NCI-H128 (cell line): ENCODE measurements around the gene IGFL3.
A peak's percentile ranks its signal among the peaks of the same experiment; 100 is the strongest.
"Not testable (repeated sequence)": the region's sequence is repeated elsewhere in the genome, so short reads cannot be mapped to it uniquely, and the experiment has no call there.

Source experiments
- DNase-seq: peaks from one replicate; lab custom pipeline; 2025; ENCODE audit not compliant: unreplicated experiment; lab: John Stamatoyannopoulos, UW

Gene IGFL3

DNA sequence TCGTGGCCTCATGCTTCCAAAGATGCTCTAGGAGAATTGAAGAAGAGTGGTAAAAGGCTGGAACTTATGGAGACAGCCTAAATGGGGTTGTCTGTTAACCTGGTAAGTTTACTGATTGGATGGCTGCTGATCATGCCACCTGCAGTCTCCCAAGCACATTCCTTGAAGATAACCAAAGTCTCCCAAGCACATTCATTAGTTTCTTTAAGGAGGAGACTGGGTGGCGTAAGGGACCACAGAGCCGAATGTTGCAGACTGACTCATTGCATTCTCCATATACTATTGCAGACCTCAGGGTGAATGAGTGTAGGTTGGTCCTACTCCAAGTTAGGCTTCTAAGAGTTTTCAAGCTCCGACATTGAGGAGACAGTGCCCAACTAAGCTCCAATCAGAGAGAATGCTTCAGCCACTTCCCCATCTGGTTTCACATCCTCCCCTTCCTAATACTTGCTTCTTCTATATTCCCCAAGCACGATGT, at the start of gene IGFL3:
Gene IGFL3 (minus strand): TSS at position 51 of the 478 bp plus-strand sequence. CDS start 39 bp downstream, at position 12.
- no peak for DNase-seq

GRCh38 chr19:46173886-46174480, 49.5 kb upstream of the IGFL3 start:
- no peak for DNase-seq

DNA sequence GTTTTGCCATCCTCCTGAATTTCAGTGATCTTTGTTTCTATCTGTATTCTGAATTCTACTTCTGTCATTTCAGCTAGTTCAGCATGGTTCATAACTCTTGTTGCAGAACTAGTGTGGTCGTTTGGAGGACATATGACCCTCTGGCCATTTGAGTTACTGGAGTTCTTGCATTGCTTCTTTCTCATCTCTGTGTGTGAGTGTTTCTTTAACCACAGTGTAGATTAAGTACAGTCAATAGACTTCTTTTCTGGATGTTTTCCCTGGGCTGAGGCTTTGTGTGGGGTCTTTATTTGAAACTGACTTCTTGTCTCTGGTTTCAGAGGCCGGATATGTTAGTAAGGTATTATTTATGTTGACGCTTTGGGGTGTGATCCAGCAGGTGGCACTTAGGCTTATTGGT, 38.2 kb upstream of the IGFL3 start:
- no peak for DNase-seq

GRCh38 chr19:46161642-46162257, 37.3 kb upstream of the IGFL3 start:
- not testable (repeated sequence) for DNase-seq

DNA sequence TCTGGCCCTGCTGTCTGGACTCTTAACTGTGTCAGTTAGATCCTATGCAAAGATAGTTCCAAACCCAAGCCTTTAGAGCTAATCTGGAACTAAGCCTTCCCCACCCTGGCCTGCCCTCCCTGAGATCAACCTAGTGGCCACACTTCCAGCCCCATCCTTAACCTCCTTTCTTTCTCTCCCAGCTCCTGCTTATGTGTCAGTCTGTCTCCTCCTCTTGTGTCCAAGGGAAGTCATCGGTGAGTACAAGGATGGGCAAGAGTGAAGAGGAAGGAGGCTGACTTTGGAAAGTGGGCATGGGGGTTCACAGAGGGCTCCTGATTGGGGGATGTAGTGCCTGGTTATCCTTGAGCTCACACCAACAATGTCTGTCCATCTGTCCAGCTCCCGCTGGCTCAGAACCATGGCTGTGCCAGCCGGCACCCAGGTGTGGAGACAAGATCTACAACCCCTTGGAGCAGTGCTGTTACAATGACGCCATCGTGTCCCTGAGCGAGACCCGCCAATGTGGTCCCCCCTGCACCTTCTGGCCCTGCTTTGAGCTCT, 35.8 kb upstream of the IGFL3 start:
- no peak for DNase-seq

DNA sequence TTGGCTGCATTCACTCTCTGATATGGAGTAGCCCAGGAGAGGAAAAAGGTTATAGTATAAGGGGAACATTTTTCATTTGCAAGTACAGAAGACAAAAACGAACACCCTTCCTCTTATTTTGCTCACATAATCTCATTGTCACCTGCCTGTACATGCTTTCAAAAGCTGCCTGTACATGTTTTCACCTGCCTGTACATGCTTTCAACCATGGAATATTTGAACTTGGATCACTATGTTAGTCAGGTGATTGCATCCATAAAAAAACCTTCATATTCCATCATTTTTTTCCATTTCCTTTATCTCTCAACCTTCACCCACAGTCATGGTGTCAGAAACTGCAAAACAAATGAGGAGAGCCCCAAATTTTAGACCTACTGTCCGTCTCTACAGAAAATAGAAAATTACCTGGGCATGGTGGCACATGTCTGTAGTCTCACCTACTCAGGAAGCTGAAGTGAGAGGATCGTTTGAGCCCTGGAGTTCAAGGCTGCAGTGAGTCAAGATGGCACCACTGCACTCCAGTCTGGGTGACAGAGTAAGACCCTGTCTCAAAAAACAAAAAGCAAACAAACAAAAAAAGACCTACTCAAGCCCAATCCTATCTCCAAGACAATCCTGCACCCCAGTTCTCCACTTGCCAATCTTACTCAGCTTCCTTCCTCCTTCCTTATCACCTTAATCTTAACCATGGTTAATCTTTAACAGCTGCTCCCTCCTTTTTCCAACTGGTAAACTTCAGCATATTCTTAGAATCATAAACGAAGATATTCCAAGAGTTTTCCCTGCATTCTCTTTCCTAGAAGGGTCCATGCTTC, 35.1 kb upstream of the IGFL3 start:
- DNase-seq: no peak

GRCh38 chr19:46155237-46155636, 30.7 kb upstream of the IGFL3 start:
- no peak for DNase-seq

DNA sequence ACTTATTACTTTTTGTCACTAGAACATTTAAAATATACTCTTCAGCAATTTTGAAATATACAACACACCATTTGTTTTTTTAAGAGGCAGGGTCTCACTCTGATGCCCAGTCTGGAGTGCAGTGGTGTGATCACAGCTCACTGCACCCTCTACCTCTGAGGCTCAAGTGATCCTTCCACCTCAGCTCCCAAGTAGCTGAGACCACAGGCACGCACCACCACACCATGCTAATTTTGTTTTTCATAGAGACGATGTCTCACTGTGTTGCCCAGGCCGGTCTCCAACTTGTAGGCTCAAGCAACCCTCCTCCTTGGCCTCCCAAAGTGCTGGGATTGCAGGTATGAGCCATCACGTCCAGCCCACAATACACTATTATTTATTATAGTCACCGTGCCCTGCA, 26.1 kb upstream of the IGFL3 start:
- no peak for DNase-seq

DNA sequence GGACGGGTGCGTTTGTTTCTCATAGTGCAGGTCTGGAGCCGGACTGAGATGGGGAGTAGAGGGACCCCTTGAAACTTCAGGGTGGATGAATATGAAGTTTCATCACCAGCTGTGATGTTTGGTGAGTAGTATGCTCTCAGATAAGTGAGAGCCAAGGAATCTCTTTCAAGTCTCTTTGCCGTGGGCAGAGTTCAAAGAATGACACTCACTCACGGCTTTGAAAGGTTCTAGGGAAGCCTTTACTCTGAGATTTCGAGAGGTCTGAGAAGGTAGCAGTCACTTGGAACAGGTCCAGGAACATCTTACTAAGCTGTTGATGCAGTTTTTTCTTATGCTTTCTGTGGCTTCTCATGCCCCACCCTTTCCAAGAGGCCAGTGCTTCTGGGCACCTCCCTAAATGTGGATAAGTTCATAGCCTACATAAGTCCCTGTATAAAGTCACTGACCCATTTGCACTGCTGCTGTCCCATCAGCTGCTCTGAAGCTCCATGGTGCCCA, 23.4 kb upstream of the IGFL3 start, which contains the start of gene IGFL2:
Gene IGFL2 (plus strand): TSS at position 448 of the 498 bp plus-strand sequence. CDS start 41 bp downstream, at position 489.
- DNase-seq: no peak

- no peak for DNase-seq
These were observed 22.8 kb upstream of the IGFL3 start for GRCh38 chr19:46147166-46147740.

GRCh38 chr19:46144756-46145155, 20.3 kb upstream of the IGFL3 start:
- no peak for DNase-seq

DNA sequence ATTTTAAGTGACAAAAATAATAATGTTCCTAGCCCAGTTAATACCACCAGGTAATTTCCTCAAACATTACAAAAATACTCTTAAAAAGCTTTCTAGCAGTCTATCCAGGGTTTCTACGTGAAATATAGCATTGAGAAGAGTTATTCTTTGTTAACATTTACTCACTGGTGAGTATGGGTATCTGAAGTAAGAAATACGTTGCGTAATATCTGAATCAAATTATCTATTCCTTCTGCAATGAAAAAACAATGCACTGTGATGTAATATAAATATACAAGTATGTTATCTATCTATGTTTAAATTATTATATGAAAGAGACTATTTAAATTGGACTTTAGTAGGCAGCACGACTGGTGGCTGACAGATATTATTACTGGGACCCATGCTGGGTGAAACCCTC, 17.8 kb upstream of the IGFL3 start:
- DNase-seq: no peak

DNA sequence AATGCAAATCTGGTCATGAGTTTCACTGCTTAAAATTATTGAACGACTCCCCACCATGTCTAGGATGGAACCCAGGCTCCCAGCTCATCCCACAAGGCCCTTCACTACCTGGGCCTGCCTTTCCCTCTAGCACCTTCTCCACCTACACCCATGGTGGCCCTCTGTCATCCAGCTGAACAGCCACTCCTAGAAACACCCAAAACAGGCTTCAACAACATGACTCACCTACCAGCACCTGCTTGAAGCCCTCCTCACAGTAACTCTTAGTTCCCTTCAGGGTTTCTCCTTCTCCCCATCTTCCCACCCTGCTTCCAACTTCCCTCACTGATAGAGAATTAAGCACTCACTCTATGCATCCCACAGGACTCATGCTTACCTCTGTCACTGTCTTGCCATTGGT, 16.9 kb upstream of the IGFL3 start:
- DNase-seq: no peak

DNA sequence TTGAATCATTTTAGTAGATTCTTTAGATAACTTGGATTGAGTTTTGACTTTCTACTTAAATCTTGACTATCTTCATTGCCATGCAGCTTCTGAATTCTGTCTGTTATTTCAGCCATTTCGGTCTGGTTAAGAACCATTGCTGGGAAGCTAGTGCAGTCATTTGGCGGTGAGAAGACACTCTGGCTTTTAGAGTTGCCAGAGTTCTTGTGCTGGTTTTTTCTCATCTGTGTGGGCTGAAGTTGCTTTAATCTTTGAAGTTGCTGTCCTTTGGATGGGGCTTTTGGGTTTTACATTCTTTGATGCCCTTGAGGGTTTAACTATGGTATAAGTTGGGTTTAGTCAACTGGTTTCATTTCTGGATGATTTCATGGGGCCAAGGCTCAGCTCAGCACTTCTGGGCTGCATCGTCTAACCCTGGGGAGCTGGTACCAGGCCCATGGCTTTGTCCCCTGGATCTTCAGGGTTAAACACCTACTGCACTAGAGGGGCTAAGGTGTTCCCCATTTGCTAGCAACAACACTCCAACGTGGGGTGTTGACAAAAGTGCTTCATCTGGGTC, 13.5 kb upstream of the IGFL3 start:
- DNase-seq: no peak

DNA sequence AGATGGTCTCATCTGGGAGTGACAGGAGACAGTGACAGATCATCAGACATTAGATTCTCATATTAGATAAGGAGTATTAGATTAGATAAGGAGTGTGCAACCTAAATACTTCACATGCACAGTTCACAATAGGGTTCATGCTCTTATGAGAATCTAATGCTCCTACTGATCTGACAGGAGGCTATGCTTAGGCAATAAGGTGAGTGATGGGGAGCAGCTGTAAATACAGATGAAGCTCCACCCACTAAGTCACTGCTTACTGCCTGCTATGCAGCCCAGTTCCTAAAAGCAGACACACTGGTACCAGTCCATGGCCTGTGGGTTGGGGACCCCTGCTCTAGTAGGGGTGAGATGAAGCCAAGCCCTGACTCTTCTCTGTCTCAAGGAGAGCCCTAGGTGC, 10.0 kb upstream of the IGFL3 start:
- DNase-seq: no peak

- DNase-seq: no peak
These were observed 9.3 kb upstream of the IGFL3 start for GRCh38 chr19:46133777-46134241.

- peak; percentile 33 for DNase-seq
These were observed 8.7 kb upstream of the IGFL3 start for GRCh38 chr19:46133101-46133627.

- DNase-seq: no peak
These were observed 8.1 kb upstream of the IGFL3 start for GRCh38 chr19:46132508-46133100.

DNA sequence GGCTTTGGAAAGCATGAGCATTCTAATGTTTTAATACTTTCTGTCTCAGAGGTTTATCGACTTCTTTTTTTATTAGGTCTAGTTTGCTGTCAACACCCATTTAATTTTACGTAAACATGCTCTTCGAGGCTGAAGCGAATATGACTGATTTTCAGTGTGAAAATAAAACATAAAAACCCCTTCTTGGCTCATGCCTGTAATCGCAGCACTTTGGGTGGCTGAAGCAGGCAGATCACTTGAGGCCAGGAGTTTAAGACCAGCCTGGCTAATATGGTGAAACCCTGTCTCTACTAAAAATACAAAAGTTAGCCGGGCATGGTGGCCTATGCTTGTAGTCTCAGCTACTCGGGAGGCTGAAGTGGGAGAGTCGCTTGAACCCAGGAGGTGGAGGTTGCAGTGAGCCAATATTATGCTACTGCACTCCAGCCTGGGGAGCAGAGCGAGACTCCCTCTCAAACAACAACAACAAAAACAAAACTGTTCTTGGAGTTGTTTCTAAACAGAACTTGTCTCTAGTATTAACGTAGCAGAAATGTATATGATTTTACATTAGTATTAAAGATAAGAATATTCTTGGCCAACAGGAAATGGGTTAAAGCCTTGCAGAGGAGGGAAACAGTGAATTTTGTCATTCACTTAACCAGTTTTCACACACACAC, 7.1 kb upstream of the IGFL3 start:
- DNase-seq: no peak
